NCI-H1105 (cell line): ENCODE measurements around the gene IQCF6.
"Not testable (repeated sequence)": the region's sequence is repeated elsewhere in the genome, so short reads cannot be mapped to it uniquely, and the experiment has no call there.

Experiments
- DNase-seq: peaks from one replicate; lab custom pipeline; 2025; lab: John Stamatoyannopoulos, UW

IQCF6 gene

DNA sequence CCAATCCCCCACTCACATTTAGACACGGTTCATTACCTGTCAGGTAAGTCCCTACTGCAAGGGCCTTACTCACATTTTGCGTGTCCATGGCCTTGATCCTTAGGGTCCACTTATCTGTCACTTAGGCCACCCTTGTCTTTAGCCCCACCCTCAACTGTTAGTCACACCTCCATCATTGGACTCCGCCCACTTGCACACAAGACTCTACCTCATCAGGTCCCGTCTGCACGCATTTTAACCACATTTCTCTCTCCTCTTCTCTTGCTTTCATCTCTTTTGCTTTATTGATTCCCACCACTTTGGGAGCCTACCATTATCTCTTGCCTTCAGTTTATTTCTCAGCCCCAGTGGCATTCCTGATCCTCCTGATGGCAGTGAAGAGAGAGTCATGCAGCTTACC lies at the start of gene IQCF6:
Gene IQCF6 (minus strand): TSS at position 101 of the 400 bp plus-strand sequence. CDS start 13 bp downstream, at position 88.
- no peak for DNase-seq

DNA sequence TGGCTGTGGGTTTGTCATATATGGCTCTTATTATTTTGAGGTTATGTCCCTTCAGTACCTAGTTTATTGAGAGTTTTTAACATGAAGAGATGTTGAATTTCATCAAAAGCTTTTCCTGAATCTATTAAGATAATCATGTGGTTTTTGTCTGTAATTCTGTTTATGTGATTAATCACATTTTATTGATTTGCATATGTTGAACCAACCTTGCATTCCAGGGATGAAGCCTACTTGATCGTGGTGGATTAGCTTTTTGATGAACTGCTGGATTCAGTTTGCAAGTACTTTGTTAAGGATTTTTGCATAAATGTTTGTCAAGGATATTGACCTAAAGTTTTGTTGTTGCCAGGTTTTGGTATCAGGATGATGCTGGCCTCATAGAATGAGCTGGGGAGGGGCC lies 49.3 kb upstream of the IQCF6 start:
- no peak for DNase-seq

DNA sequence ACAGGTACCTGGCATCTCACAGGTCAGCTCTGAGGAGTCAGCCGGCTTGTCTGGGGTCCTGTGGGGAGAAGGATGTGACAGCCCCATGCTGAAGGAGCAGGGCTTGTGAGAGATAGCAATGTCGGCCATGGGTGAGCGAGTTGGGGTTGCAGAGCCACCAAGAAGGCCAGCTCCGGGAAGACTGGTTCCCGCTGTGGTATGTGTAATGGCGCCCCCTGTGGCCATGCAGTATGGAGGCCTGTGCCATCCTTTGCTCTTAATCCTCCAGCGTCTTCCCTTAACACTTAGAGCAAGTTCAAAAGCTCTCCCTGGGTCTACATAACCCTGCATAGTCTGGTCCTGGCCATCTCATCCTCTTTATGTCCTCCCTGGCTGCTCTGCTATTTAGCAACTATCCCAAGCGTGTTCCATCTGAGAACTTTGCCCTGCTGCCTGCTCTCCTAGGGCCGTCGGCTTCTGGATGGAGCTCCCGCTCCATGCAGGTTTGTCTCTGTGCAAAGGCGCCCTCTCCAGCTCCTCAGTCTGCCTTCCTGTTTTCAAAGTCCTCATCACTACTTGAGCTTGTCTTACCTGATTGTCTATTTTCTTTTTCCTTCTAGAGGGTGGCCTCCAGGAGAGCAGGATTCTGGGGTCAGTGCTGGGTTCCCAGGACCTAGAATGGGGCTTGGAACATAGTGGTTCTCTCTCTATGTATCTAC lies 40.8 kb upstream of the IQCF6 start:
- no peak for DNase-seq

DNA sequence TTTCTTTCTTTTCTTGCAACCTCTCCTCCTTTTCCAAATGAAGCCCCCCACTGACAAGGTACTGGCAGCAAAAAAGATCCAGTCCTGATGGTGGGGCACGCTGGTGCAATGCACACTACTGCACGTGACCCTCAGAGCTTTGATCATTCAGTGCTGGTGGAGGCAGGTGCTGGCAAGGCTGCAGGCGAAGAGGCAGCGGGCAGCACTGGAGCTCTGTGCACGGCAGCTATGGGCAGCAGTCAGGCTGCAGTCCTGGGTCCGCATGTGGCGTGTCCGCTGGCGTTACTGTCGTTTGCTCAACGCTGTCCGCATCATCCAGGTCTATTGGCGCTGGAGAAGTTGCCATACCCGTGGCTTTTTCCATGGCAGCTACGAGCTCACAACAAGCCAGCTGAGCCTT lies 40.1 kb upstream of the IQCF6 start:
- no peak for DNase-seq

DNA sequence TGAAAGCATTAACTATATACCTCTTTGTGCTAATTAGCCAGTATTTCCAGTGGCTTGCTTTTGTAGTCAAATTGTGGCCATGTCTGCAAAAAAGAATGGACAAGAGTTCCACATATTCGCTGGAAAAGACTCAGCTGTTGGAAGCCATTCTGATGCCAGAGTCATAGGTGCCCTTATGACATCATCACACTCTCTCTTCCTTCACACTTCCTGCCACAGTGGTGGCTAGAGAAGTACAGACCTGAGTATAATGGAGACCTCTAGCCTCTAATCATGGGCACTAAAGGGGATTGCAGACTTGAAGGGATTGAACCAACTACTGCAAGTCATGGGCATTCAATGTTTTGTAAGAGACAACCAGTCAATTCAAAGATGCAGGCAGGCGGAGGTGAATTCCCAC lies 38.3 kb upstream of the IQCF6 start:
- no peak for DNase-seq

DNA sequence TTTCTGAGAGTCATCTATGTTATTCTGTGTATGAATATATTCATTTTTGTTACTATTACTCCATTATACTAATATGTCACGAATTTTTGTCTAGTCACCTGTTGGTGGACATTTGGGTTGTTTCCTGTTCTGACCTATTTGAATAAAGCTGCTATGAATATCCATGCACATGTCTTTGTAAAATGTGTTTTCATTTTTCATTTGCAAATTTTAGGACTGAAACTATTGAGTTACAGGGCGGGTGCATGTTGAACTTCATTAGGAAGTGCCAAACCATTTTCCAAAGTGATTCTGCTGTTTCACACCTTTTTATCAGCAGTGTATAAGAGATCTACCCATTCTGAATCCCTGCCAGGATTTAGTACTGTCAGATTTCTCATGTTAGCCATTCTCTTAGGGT lies 37.7 kb upstream of the IQCF6 start:
- DNase-seq = no peak

DNA sequence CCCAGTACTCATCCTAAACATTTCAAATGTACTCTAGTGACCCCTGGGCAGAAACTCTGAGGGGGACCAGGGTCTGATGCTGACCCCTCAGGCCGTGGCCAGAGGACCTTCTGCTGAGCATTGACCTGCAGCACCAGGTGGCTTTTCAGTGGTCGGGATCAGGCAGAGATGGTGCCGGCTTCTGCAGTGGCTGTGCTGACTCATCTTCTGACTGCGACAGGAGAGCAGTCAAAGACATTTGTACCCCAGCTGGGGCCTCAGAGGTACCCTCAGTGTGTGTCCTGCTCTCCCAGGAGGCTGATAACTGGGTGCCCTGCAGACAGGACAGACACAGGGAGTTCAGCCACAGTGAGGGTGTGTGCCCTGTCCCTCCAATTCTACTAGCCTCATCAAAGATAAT lies 36.6 kb upstream of the IQCF6 start:
- no peak for DNase-seq

DNA sequence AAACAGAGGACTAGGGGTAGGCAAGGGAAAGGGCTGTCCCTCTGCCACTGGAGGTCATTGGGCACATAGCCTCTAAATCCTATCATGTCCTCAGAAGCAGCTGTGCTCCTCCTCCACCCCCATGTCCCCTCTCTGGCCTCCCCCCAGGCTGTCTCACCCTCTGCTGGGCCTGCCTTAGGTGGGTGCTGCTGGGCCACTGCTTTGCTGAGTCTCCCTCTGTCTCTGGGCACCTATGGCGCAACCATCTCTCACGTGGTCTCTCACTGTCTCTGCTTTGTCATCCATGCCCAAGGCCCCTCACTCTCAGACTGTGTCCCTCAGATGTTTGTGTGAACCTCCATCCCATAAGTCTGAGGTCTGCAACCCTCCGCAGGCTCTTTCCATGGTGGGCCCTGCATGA lies 35.0 kb upstream of the IQCF6 start:
- no peak for DNase-seq

DNA sequence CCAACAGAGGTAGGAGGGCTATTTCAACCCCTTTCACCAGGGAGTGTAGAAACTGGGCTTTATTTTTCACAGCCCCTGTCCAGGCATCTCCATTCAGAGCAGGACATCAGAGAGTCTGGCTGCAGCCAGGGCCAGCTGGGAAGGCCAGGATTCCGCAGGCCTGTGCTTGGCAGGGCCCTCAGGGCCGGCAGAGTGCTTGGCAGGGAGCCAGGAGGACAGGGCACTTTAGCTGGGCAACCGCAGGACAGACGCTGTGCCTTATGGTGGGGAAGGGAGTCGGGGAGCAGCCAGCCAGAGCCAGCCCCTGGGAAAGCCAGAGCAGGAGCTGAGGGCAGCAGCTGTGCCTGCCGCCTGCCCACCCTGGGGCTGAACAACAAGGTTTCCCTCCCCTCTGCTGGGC lies 34.5 kb upstream of the IQCF6 start:
- DNase-seq = no peak

DNA sequence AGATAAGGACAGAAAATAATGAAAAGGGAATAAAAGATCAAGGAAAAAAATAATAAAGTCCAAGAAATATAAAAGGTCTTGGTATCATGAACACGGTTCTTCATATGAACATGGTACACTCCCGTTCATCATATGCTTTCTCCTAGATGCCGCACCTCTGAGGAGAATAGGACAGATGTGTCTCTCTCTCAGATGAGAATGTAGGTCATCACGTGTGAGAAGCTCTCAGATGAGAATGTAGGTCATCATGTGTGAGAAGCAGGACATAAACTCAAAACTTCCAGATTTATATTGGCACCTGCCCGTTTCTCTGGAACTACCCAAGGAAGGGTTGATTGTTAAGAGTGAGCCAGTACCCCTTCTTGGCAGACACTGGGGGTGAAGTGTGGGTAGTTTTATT lies 29.9 kb upstream of the IQCF6 start:
- no peak for DNase-seq

DNA sequence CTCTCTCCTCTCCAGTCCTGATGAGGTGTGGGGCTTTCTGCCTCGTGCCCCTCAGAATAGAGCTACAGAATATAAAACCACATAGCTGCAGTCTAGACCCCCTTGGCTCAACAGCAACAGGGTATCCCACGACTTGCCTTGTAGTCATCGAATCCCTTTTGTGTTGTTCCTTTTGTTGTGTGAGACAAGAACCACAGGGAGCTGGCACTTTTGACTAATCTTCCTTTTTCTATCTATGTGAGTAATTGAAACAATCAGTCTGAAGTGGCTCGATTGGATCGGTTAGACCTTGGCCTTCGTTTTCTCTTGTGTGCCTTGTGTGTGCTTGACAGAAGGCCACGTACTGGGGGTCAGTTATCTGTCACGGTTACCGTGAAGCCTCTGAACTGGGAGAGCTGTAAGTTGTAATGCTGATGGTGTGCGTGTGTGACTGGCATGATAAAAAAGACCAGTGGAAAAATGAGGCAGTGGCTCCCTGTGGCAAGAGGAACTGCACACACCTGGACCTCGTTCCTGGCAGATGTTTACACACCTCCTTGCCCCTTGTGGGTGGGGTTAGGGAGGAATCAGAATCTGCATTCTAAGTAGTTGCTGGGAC lies 23.2 kb upstream of the IQCF6 start:
- DNase-seq = no peak

DNA sequence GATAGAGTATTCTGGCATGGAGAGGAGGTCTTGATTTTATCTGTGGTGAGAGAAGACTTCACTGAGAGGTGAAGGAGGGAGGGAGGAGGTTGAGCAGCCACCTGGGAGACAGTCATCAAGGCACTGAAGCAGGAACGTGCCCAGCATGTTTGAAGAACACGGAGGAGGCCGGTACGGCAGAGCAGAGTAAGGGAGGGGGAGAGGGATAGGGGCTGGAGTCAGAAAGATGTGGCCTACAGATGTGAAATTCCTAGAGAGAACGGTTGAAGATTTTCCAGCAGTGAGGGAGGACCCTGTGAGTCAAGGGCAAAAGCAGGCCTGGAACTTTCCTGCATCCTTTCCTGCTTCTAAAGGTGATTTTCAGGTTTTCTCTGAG lies 21.7 kb upstream of the IQCF6 start:
- no peak for DNase-seq

DNA sequence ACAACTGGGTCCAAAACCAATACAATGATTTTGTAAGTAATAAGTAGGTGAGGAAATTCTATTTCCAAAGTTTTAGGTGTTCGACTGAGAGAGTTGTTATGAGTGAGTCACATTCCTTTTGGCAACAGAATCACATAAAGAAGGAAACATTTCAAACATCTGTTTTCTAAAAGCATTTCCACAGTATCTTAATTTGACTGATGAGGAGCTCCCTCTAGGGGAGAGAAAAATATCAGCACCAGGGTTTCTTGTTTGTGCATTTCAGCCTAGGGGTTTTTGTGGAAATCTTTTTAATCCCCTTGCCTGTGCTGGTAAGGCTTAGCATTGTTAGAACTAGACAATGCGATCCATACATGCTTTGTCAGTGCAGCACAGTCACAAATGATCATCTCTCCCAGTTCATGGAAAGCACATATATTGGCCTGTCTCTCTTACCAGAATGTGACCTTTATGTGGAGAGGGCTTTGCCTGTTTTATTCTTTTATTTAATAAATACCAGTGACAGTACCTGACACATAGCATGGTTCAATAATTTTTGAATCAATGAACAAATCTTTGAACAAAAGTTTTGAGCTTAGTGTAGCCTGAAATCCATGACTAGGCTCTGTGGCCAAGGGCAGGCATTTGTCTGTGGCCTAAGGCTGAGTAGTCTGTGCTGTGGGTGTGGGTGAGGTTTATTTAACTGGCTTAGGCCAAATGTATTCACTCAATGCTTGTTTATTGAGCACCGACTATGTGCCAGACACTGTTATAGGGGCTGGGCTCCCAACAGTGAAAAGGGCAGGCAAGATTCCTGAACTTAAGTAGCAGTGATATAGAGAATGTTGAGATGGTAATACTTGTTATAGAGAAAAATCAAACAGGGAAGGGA lies 21.1 kb upstream of the IQCF6 start:
- DNase-seq = peak; percentile 9

DNA sequence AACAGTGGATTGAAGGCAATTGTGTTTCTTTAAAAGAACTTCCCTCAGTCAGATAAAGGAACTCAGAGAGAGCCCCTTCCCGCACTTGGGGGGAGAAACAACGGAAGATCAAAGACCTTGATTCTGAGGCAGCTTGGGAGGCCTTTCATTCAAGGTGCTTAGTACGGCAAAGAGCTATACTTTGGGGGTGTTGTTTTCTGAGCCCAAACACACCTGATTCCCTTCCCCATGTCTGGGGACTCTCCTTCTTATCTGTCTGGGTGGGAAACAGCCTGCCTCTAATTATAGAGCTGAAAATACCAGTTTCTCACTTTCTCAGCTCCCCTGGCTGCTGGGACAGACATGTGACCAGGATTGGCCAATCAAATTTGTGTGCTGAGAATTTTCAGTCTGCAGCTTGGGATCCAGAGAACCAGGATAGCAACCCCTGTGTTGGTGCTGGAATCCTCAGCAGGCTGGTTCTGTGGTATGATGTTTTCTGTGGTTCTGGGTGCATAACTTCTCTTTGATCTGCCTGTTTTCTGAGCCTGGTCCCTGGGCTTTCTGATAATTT lies 19.4 kb upstream of the IQCF6 start:
- DNase-seq = no peak

DNA sequence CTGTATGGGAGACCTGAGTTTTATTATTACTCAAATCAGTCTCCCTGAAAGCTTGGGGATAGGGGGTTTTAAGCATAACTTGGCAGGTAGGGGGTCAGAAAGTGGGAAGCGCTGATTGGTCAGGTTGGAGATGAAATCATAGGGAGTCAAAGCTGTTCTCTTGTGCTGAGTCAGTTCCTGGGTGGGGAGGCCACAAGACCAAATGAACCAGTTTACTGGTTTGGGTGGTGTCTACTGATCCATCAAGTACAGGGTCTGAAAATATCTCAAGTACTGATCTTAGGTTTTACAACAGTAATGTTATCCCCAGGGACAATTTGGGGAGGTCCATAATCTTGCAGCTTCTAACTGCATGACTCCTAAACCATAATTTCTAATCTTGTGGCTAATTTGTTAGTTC lies 17.8 kb upstream of the IQCF6 start:
- DNase-seq = no peak

DNA sequence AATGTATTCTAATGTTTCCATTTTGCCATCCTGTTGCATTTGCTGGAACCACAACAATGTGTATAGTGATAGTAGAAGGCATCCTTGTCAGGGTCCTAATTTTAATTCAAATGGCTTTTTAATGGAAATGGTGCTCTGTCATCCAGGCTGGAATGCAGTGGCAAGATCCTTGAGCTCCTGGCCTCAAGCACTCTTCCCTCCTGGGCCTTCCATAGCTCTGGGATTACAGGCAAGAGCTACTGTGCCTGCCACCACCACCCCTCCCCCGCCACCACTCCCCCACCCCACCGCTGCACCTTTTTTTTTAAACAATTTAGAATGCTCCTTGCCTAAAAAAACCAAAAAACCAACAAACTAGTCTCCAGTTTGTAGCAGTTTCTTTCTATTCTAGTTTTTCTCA lies 15.2 kb upstream of the IQCF6 start:
- no peak for DNase-seq

DNA sequence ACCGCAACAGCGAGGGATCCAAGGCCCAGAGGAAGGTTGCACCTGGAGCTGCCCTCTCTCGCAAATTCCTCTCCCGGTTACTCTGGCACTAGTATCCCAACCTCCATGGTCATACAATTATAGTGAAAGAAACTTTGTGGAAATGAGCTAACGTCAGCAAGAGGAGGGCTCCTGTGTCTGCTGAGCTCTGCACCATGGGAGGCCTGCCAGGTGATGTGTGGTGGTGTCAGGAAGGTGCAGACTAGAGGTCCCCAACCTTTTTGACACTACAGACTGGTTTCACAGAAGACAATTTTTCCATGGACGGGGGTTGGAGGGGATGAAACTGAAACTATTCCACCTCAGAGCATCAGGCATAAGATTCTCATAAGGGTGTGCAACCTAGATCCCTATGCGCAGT lies 13.2 kb upstream of the IQCF6 start:
- DNase-seq = no peak

DNA sequence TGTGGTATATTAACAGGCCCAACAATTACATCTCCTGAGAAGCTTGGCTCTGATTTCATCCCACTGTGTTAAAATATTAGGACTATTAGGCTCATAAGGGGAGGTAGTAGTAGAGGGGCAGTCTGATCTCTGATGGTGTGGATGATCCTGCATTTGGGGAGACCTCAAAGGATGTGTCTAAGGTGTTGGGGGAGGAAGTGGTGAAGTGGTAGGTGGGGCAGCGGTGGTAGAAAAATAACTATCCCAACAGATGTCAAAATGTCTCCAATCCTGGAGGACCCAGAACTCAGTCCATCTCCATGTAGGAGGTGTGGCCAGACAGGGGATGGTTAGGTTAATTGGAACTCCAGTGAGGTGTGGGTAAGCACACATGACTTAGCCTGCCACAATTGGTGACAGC lies 10.4 kb upstream of the IQCF6 start:
- DNase-seq = no peak

DNA sequence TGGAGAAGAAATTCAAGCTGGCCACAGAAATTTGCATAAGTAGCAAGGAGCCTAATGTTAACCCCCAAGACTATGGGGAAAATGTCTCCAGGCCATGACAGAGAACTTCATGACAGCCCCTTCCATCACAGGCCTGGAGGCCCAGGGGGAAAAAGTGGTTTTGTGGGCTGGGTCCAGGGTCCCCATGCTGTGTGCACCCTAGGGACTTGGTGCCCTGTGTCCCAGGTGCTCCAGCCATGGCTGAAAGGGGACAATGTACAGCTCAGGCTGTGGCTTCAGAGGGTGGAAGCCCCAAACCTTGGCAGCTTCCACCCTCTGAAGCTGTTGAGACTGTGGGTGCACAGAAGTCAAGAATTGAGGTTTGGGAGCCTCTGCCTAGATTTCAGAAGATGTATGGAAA lies 8.5 kb upstream of the IQCF6 start:
- DNase-seq = not testable (repeated sequence)

DNA sequence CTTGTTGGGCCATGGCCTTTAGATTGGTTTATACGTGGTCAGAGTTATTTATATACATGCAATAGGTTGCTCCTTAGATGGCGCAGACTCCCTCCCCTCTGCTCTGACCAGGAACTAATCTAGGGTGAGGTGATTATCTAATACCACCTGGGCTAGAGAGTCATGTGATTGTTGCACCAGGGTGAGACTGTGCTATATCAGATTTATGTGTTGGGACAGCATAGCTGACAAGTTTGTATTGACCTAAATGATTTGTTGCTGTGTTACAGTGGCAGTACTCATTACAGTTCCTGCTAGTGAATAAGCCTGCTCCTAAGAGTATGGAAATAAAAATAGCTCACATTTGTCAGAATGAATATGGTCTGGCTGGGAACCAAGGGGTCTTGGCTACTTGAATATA lies 7.2 kb upstream of the IQCF6 start:
- DNase-seq = no peak

DNA sequence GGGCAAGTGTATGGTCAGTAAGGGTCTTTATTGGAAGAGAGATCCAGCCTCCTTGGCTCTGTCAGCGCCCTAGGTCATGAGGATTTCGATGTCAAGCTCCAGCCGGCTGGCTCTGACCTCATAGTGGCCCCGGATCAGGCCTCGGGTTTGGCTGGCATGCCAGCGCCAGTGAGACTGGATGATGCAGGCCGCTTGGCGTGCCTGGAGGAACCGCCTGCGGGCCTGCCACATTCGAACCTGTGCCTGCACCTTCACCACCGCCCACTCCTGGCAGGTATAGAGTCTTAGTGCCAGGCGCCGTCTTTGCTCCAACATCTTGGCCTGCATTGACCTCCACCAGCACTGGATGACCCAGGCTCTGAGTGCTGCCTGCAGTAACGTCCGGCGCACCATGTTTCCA lies 483 bp downstream of the IQCF6 start:
- DNase-seq = no peak

DNA sequence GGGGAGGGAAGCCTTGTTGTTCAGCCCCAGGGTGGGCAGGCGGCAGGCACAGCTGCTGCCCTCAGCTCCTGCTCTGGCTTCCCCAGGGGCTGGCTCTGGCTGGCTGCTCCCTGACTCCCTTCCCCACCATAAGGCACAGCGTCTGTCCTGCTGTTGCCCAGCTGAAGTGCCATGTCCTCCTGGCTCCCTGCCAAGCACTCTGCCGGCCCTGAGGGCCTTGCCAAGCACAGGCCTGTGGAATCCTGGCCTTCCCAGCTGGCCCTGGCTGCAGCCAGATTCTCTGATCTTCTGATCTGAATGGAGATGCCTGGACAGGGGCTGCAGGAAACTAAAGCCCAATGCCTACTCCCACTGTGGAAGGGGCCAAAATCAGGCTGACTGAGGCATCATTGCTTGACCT lies 1.1 kb downstream of the IQCF6 start:
- DNase-seq = peak; percentile 2

DNA sequence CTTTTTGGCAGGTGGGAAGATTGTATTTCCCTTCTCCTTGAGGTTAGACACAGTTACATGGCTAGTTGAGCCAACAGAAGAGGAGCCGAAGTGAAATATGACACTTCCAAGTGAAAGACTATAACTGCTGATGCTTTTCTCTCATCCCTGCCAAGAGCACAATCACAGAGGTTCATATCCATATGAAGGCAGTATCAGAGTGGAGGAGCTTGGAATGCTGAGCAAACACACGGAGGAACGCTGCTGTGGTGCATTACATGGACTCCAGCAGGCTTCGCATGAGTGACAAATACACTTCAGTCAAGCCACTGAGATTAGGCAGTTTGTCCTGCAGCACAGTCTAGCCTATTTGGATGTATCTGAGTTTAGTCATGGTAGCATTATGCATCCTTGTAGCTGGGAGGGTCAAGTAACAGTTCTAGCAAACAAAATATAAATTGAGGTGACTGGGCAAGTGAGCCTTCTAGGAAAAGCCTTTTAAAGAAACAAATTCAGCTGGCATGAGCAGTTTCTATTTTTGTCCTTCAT lies 5.4 kb downstream of the IQCF6 start:
- no peak for DNase-seq
